Neural progenitor cell (in vitro differentiated cells): Measurements from ENCODE around the gene TYK2. TPM values are rescaled to one million over a fixed set of nuclear protein-coding genes. Genes with fewer than 3 reads are reported as not detected.

Experiments
- DNase-seq: peaks from one replicate; pipeline ENCODE4 v3.0.0-alpha.2; 2016; ENCODE audit warnings: low spot score
- H2AFZ ChIP-seq: fragments of 200-600 bp; sonication (generic); replicated peaks from 2 replicates; pipeline ENCODE4 v1.6.1; 2016; ENCODE audit warnings: antibody characterized with exemption
- H3F3A ChIP-seq: fragments of 200-600 bp; sonication (generic); 2 replicates; pipeline ENCODE4 v1.6.1; 2016; ENCODE audit warnings: antibody characterized with exemption, low read depth
- H3K27ac ChIP-seq: fragments of 200-600 bp; sonication (generic); 2 replicates; pipeline ENCODE4 v1.5.1; 2016; ENCODE audit warnings: mild to moderate bottlenecking
- H3K27me3 ChIP-seq: fragments of 200-600 bp; sonication (generic); 2 replicates; pipeline ENCODE4 v1.6.1; 2016; ENCODE audit warnings: mild to moderate bottlenecking, moderate library complexity
- H3K36me3 ChIP-seq: fragments of 200-600 bp; sonication (generic); 2 replicates; pipeline ENCODE4 v1.5.1; 2016
- H3K4me1 ChIP-seq: fragments of 200-600 bp; sonication (generic); 2 replicates; pipeline ENCODE4 v1.6.1; 2016; ENCODE audit warnings: mixed run types
- H3K4me2 ChIP-seq: fragments of 200-600 bp; sonication (generic); 2 replicates; pipeline ENCODE4 v1.6.1; 2016
- H3K4me3 ChIP-seq: fragments of 200-600 bp; sonication (generic); 2 replicates; pipeline ENCODE4 v1.5.1; 2016
- H3K79me2 ChIP-seq: fragments of 200-600 bp; sonication (generic); 2 replicates; pipeline ENCODE4 v1.6.1; 2016; ENCODE audit warnings: low read depth
- H3K9ac ChIP-seq: fragments of 200-600 bp; sonication (generic); 2 replicates; pipeline ENCODE4 v1.6.1; 2016
- H3K9me3 ChIP-seq: fragments of 200-600 bp; sonication (generic); 2 replicates; pipeline ENCODE4 v1.5.1; 2016; ENCODE audit warnings: low read depth
- H4K20me1 ChIP-seq: fragments of 200-600 bp; sonication (generic); 2 replicates; pipeline ENCODE4 v1.6.1; 2016; ENCODE audit warnings: low read depth
- H3K27ac Mint-ChIP-seq: 3 replicates; pipeline ENCODE4 v1.8.0; 2021; ENCODE audit warnings: mixed read lengths
- H3K27me3 Mint-ChIP-seq: 2 replicates; pipeline ENCODE4 v1.8.0; 2022; ENCODE audit warnings: low read depth, mild to moderate bottlenecking, inconsistent platforms, moderate library complexity, mixed read lengths; ENCODE audit not compliant: insufficient read depth
- H3K36me3 Mint-ChIP-seq: 3 replicates; pipeline ENCODE4 v1.8.0; 2021; ENCODE audit warnings: mixed read lengths
- H3K4me1 Mint-ChIP-seq: 3 replicates; pipeline ENCODE4 v1.8.0; 2021; ENCODE audit warnings: mixed read lengths
- H3K4me3 Mint-ChIP-seq: 3 replicates; pipeline ENCODE4 v1.8.0; 2021; ENCODE audit warnings: mild to moderate bottlenecking, moderate library complexity, mixed read lengths
- H3K9me3 Mint-ChIP-seq: 3 replicates; pipeline ENCODE4 v1.8.0; 2020; ENCODE audit warnings: mixed read lengths
- CTCF ChIP-seq: fragments of 200-600 bp; sonication (generic); IDR thresholded peaks from 2 replicates; pipeline ENCODE4 v1.5.1; 2017; ENCODE audit warnings: antibody characterized with exemption, mild to moderate bottlenecking
- EZH2 ChIP-seq: fragments of 200-600 bp; sonication (generic); IDR thresholded peaks from 2 replicates; pipeline ENCODE4 v1.6.1; 2017; ENCODE audit warnings: antibody characterized with exemption, mild to moderate bottlenecking, moderate library complexity
- EZH2phosphoT487 ChIP-seq: fragments of 200-600 bp; sonication (generic); IDR thresholded peaks from 2 replicates; pipeline ENCODE4 v1.6.1; 2017; ENCODE audit warnings: antibody characterized with exemption
- total RNA-seq: library from RNA; depleted of rRNA; stranded (reverse); fragments of >200 nt; gene quantifications from 2 replicates; pipeline ENCODE4 v1.2.3, GENCODE V29; 2015; ENCODE audit warnings: low replicate concordance

The TYK2 gene
- total RNA-seq, 1 donor from 2014 or later = 20.7 TPM

- H3K4me3 ChIP-seq = no peak overlapping the region
- H3K27me3 ChIP-seq = no peaks in the 10 kb centered on the region
- no peaks in the 10 kb centered on the region for H3K4me1 ChIP-seq
- no peak overlapping the region for H2AFZ ChIP-seq
- H3K36me3 ChIP-seq = no peaks in the 10 kb centered on the region
- Mint-ChIP-seq H3K9me3 (no peaks in the 10 kb centered on the region), H3K27ac (no peak overlapping the region), H3K4me3 (no peak overlapping the region), H3K27me3 (peaks cover 9% of the 10 kb centered on the region), H3K4me1 (no peaks in the 10 kb centered on the region), H3K36me3 (peaks cover 7% of the 10 kb centered on the region)
- H3K4me2 ChIP-seq = no peak overlapping the region
- H3K27ac ChIP-seq = no peak overlapping the region
- TF ChIP-seq EZH2 = no peak
- no peak for TF ChIP-seq CTCF
- TF ChIP-seq EZH2phosphoT487 = no peak
- no peaks in the 10 kb centered on the region for H3K9me3 ChIP-seq
- peaks cover 40% of the 10 kb centered on the region for H3K79me2 ChIP-seq
- H3K9ac ChIP-seq = no peak overlapping the region
- H4K20me1 ChIP-seq = peaks cover 39% of the 10 kb centered on the region
- H3F3A ChIP-seq = peaks cover 6% of the 10 kb centered on the region
- DNase-seq = no peak
These were observed 15.5 kb upstream of the TYK2 start for GRCh38 chr19:10395917-10396316.

- Mint-ChIP-seq H3K27me3 (peaks cover 9% of the 10 kb centered on the region), H3K9me3 (no peaks in the 10 kb centered on the region), H3K4me1 (no peaks in the 10 kb centered on the region), H3K36me3 (peaks cover 9% of the 10 kb centered on the region), H3K4me3 (no peak overlapping the region), H3K27ac (no peak overlapping the region)
- H3K79me2 ChIP-seq = peaks cover 35% of the 10 kb centered on the region
- no peak overlapping the region for H3K9ac ChIP-seq
- DNase-seq = no peak
- H3K9me3 ChIP-seq = no peaks in the 10 kb centered on the region
- H3K4me2 ChIP-seq = no peak overlapping the region
- no peak overlapping the region for H2AFZ ChIP-seq
- H4K20me1 ChIP-seq = peaks cover 39% of the 10 kb centered on the region
- TF ChIP-seq CTCF = no peak
- no peak for TF ChIP-seq EZH2phosphoT487
- TF ChIP-seq EZH2 = no peak
- H3K27me3 ChIP-seq = no peaks in the 10 kb centered on the region
- H3K36me3 ChIP-seq = no peaks in the 10 kb centered on the region
- H3K4me1 ChIP-seq = no peaks in the 10 kb centered on the region
- H3K4me3 ChIP-seq = no peak overlapping the region
- peaks cover 8% of the 10 kb centered on the region for H3F3A ChIP-seq
- no peak overlapping the region for H3K27ac ChIP-seq
These were observed 15.1 kb upstream of the TYK2 start for GRCh38 chr19:10395436-10395835.

- peak overlapping the region; percentile 41 for H3K4me3 Mint-ChIP-seq
- Histone ChIP-seq H2AFZ (no peak overlapping the region), H3K4me1 (no peaks in the 10 kb centered on the region), H3K4me2 (no peak overlapping the region), H3K36me3 (no peaks in the 10 kb centered on the region), H3K27ac (no peak overlapping the region), H4K20me1 (peaks cover 39% of the 10 kb centered on the region), H3K79me2 (peaks cover 31% of the 10 kb centered on the region), H3K27me3 (no peaks in the 10 kb centered on the region), H3K4me3 (no peak overlapping the region), H3K9ac (no peak overlapping the region), H3F3A (peaks cover 13% of the 10 kb centered on the region), H3K9me3 (no peaks in the 10 kb centered on the region)
- H3K27me3 Mint-ChIP-seq = peaks cover 7% of the 10 kb centered on the region
- H3K36me3 Mint-ChIP-seq = peaks cover 9% of the 10 kb centered on the region
- no peak for DNase-seq
- no peaks in the 10 kb centered on the region for H3K9me3 Mint-ChIP-seq
- no peak for TF ChIP-seq CTCF
- no peak for TF ChIP-seq EZH2phosphoT487
- no peak for TF ChIP-seq EZH2
- H3K4me1 Mint-ChIP-seq = no peaks in the 10 kb centered on the region
- H3K27ac Mint-ChIP-seq = no peak overlapping the region
These were observed 14.6 kb upstream of the TYK2 start for GRCh38 chr19:10395003-10395402.
